ENCODE data around the gene CNTNAP4.

The CNTNAP4 gene

GRCh38 chr16:76276745-76277438 lies at the start of gene CNTNAP4:
Gene CNTNAP4, plus strand, starts transcription at chr16:76277401. Its CDS starts 262 bp downstream, at chr16:76277663.
- Mint-ChIP-seq H3K4me1 (ENCODE audit: low read depth) (no peaks in the 10 kb centered on the region), H3K36me3 (no peaks in the 10 kb centered on the region), H3K27me3 (no peaks in the 10 kb centered on the region), H3K27ac (no peak within 1 kb of the TSS), H3K4me3 (no peak within 1 kb of the TSS), H3K9me3 (ENCODE audit: low read depth) (peaks cover 19% of the 10 kb centered on the region)

GRCh38 chr16:76228546-76229146 lies 48.6 kb upstream of the CNTNAP4 start:
- Mint-ChIP-seq H3K4me1 (ENCODE audit: low read depth) (no peaks in the 10 kb centered on the region), H3K36me3 (no peaks in the 10 kb centered on the region), H3K27me3 (no peaks in the 10 kb centered on the region), H3K4me3 (no peak overlapping the region), H3K27ac (no peak overlapping the region), H3K9me3 (ENCODE audit: low read depth) (no peaks in the 10 kb centered on the region)

- Mint-ChIP-seq H3K27me3 (no peaks in the 10 kb centered on the region), H3K4me3 (no peak overlapping the region), H3K27ac (no peak overlapping the region), H3K36me3 (no peaks in the 10 kb centered on the region), H3K4me1 (ENCODE audit: low read depth) (no peaks in the 10 kb centered on the region), H3K9me3 (ENCODE audit: low read depth) (no peaks in the 10 kb centered on the region)
Measured at GRCh38 chr16:76232704-76233103, 44.5 kb upstream of the CNTNAP4 start.

- Mint-ChIP-seq H3K4me3 (no peak overlapping the region), H3K36me3 (no peaks in the 10 kb centered on the region), H3K27me3 (no peaks in the 10 kb centered on the region), H3K9me3 (ENCODE audit: low read depth) (no peaks in the 10 kb centered on the region), H3K4me1 (ENCODE audit: low read depth) (no peaks in the 10 kb centered on the region), H3K27ac (no peak overlapping the region)
Measured at GRCh38 chr16:76235025-76235424, 42.2 kb upstream of the CNTNAP4 start.

GRCh38 chr16:76235426-76235825 lies 41.8 kb upstream of the CNTNAP4 start:
- no peak overlapping the region for H3K4me3 Mint-ChIP-seq
- no peaks in the 10 kb centered on the region for H3K9me3 Mint-ChIP-seq (ENCODE audit: low read depth)
- H3K36me3 Mint-ChIP-seq = no peaks in the 10 kb centered on the region
- no peak overlapping the region for H3K27ac Mint-ChIP-seq
- H3K27me3 Mint-ChIP-seq = no peaks in the 10 kb centered on the region
- H3K4me1 Mint-ChIP-seq (ENCODE audit: low read depth) = no peaks in the 10 kb centered on the region

- Mint-ChIP-seq H3K27ac (no peak overlapping the region), H3K4me3 (no peak overlapping the region), H3K9me3 (ENCODE audit: low read depth) (no peaks in the 10 kb centered on the region), H3K4me1 (ENCODE audit: low read depth) (no peaks in the 10 kb centered on the region), H3K27me3 (no peaks in the 10 kb centered on the region), H3K36me3 (no peaks in the 10 kb centered on the region)
Measured at GRCh38 chr16:76237471-76237870, 39.7 kb upstream of the CNTNAP4 start.

GRCh38 chr16:76241755-76242154 lies 35.4 kb upstream of the CNTNAP4 start:
- Mint-ChIP-seq H3K27ac (no peak overlapping the region), H3K36me3 (no peaks in the 10 kb centered on the region)

GRCh38 chr16:76243620-76244019 lies 33.6 kb upstream of the CNTNAP4 start:
- Mint-ChIP-seq H3K4me1 (ENCODE audit: low read depth) (no peaks in the 10 kb centered on the region), H3K27ac (no peak overlapping the region), H3K36me3 (no peaks in the 10 kb centered on the region), H3K4me3 (no peak overlapping the region), H3K9me3 (ENCODE audit: low read depth) (peaks cover 6% of the 10 kb centered on the region), H3K27me3 (no peaks in the 10 kb centered on the region)

More at GRCh38 chr16:76241755-76242154, 35.4 kb upstream of the CNTNAP4 start:
- no peaks in the 10 kb centered on the region for H3K4me1 Mint-ChIP-seq (ENCODE audit: low read depth)
- no peak overlapping the region for H3K4me3 Mint-ChIP-seq
- no peaks in the 10 kb centered on the region for H3K27me3 Mint-ChIP-seq
- no peaks in the 10 kb centered on the region for H3K9me3 Mint-ChIP-seq (ENCODE audit: low read depth)

- H3K9me3 Mint-ChIP-seq (ENCODE audit: low read depth) = peaks cover 6% of the 10 kb centered on the region
- H3K36me3 Mint-ChIP-seq = no peaks in the 10 kb centered on the region
Measured at GRCh38 chr16:76246587-76246986, 30.6 kb upstream of the CNTNAP4 start.

GRCh38 chr16:76265434-76266045 lies 11.7 kb upstream of the CNTNAP4 start:
- Mint-ChIP-seq H3K27ac (no peak overlapping the region), H3K27me3 (no peaks in the 10 kb centered on the region), H3K9me3 (ENCODE audit: low read depth) (peaks cover 13% of the 10 kb centered on the region), H3K36me3 (no peaks in the 10 kb centered on the region), H3K4me1 (ENCODE audit: low read depth) (no peaks in the 10 kb centered on the region), H3K4me3 (no peak overlapping the region)

More at GRCh38 chr16:76246587-76246986, 30.6 kb upstream of the CNTNAP4 start:
- Mint-ChIP-seq H3K27ac (no peak overlapping the region), H3K4me3 (no peak overlapping the region), H3K4me1 (ENCODE audit: low read depth) (no peaks in the 10 kb centered on the region), H3K27me3 (no peaks in the 10 kb centered on the region)

GRCh38 chr16:76268824-76269223 lies 8.4 kb upstream of the CNTNAP4 start:
- H3K27ac Mint-ChIP-seq = no peak overlapping the region
- H3K9me3 Mint-ChIP-seq (ENCODE audit: low read depth) = peaks cover 30% of the 10 kb centered on the region
- no peaks in the 10 kb centered on the region for H3K36me3 Mint-ChIP-seq
- H3K27me3 Mint-ChIP-seq = no peaks in the 10 kb centered on the region
- H3K4me3 Mint-ChIP-seq = no peak overlapping the region
- no peaks in the 10 kb centered on the region for H3K4me1 Mint-ChIP-seq (ENCODE audit: low read depth)

GRCh38 chr16:76277460-76278030 lies 344 bp downstream of the CNTNAP4 start:
- Mint-ChIP-seq H3K27ac (no peak overlapping the region), H3K27me3 (no peaks in the 10 kb centered on the region), H3K36me3 (no peaks in the 10 kb centered on the region), H3K4me3 (no peak overlapping the region), H3K4me1 (ENCODE audit: low read depth) (no peaks in the 10 kb centered on the region), H3K9me3 (ENCODE audit: low read depth) (peaks cover 13% of the 10 kb centered on the region)

GRCh38 chr16:76278086-76278485 lies 885 bp downstream of the CNTNAP4 start:
- no peaks in the 10 kb centered on the region for H3K36me3 Mint-ChIP-seq
- H3K4me1 Mint-ChIP-seq (ENCODE audit: low read depth) = no peaks in the 10 kb centered on the region
- no peak overlapping the region for H3K27ac Mint-ChIP-seq
- H3K4me3 Mint-ChIP-seq = no peak overlapping the region
- H3K9me3 Mint-ChIP-seq (ENCODE audit: low read depth) = peaks cover 13% of the 10 kb centered on the region
- H3K27me3 Mint-ChIP-seq = no peaks in the 10 kb centered on the region

- H3K27me3 Mint-ChIP-seq = no peaks in the 10 kb centered on the region
- H3K9me3 Mint-ChIP-seq (ENCODE audit: low read depth) = peaks cover 8% of the 10 kb centered on the region
- H3K4me3 Mint-ChIP-seq = no peak overlapping the region
- no peaks in the 10 kb centered on the region for H3K36me3 Mint-ChIP-seq
- no peaks in the 10 kb centered on the region for H3K4me1 Mint-ChIP-seq (ENCODE audit: low read depth)
- no peak overlapping the region for H3K27ac Mint-ChIP-seq
Measured at GRCh38 chr16:76278980-76279379, 1.8 kb downstream of the CNTNAP4 start.

Data from activated naive CD8-positive, alpha-beta T cell (primary cell).